ENCODE data around the gene VAMP7.

VAMP7 gene

GRCh38 chrX:155867821-155868220 lies 13.3 kb upstream of the VAMP7 start (continued):
- TF ChIP-seq, protein P1, sequence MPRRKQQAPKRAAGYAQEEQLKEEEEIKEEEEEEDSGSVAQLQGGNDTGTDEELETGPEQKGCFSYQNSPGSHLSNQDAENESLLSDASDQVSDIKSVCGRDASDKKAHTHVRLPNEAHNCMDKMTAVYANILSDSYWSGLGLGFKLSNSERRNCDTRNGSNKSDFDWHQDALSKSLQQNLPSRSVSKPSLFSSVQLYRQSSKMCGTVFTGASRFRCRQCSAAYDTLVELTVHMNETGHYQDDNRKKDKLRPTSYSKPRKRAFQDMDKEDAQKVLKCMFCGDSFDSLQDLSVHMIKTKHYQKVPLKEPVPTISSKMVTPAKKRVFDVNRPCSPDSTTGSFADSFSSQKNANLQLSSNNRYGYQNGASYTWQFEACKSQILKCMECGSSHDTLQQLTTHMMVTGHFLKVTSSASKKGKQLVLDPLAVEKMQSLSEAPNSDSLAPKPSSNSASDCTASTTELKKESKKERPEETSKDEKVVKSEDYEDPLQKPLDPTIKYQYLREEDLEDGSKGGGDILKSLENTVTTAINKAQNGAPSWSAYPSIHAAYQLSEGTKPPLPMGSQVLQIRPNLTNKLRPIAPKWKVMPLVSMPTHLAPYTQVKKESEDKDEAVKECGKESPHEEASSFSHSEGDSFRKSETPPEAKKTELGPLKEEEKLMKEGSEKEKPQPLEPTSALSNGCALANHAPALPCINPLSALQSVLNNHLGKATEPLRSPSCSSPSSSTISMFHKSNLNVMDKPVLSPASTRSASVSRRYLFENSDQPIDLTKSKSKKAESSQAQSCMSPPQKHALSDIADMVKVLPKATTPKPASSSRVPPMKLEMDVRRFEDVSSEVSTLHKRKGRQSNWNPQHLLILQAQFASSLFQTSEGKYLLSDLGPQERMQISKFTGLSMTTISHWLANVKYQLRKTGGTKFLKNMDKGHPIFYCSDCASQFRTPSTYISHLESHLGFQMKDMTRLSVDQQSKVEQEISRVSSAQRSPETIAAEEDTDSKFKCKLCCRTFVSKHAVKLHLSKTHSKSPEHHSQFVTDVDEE (CRISPR knock-in tag; IDR thresholded peaks at IDR 0.05), result no peak
- no peak for TF ChIP-seq GLIS3 (CRISPR knock-in tag; IDR thresholded peaks at IDR 0.05)
- TF ChIP-seq ZNF565 (CRISPR knock-in tag; conservative IDR thresholded peaks at IDR 0.05; ENCODE audit: low read depth), result no peak
- no peak for TF ChIP-seq CSDC2 (CRISPR knock-in tag; IDR thresholded peaks at IDR 0.05)
- no peak for TF ChIP-seq ZC3H10 (CRISPR knock-in tag; IDR thresholded peaks at IDR 0.05)
- TF ChIP-seq ESRRG (CRISPR knock-in tag; IDR thresholded peaks at IDR 0.05), result no peak
- no peak for TF ChIP-seq TOX (CRISPR knock-in tag; IDR thresholded peaks at IDR 0.05; ENCODE audit: borderline replicate concordance)
- TF ChIP-seq POU6F1 (CRISPR knock-in tag; IDR thresholded peaks at IDR 0.05; ENCODE audit: borderline replicate concordance, low read depth), result no peak
- no peak for TF ChIP-seq PPARA (CRISPR knock-in tag; IDR thresholded peaks at IDR 0.05; ENCODE audit: borderline replicate concordance)

GRCh38 chrX:155870958-155871357 lies 10.2 kb upstream of the VAMP7 start:
- no peak for ATAC-seq

GRCh38 chrX:155871934-155872333 lies 9.2 kb upstream of the VAMP7 start:
- no peak for TF ChIP-seq ZNF8 (CRISPR knock-in tag; IDR thresholded peaks at IDR 0.05)
- no peak for TF ChIP-seq ZNF565 (CRISPR knock-in tag; conservative IDR thresholded peaks at IDR 0.05; ENCODE audit: low read depth)
- no peak for TF ChIP-seq BACH2 (CRISPR knock-in tag; IDR thresholded peaks at IDR 0.05; ENCODE audit: borderline replicate concordance)
- TF ChIP-seq, protein P2, sequence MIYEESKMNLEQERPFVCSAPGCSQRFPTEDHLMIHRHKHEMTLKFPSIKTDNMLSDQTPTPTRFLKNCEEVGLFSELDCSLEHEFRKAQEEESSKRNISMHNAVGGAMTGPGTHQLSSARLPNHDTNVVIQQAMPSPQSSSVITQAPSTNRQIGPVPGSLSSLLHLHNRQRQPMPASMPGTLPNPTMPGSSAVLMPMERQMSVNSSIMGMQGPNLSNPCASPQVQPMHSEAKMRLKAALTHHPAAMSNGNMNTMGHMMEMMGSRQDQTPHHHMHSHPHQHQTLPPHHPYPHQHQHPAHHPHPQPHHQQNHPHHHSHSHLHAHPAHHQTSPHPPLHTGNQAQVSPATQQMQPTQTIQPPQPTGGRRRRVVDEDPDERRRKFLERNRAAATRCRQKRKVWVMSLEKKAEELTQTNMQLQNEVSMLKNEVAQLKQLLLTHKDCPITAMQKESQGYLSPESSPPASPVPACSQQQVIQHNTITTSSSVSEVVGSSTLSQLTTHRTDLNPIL (CRISPR knock-in tag; IDR thresholded peaks at IDR 0.05; ENCODE audit: low read depth), result no peak
- no peak for TF ChIP-seq RARB (CRISPR knock-in tag; IDR thresholded peaks at IDR 0.05)
- no peak for TF ChIP-seq CSRNP3 (CRISPR knock-in tag; IDR thresholded peaks at IDR 0.05)
- no peak for TF ChIP-seq ZFP30 (CRISPR knock-in tag; IDR thresholded peaks at IDR 0.05)
- no peak for TF ChIP-seq TOX (CRISPR knock-in tag; IDR thresholded peaks at IDR 0.05; ENCODE audit: borderline replicate concordance)
- TF ChIP-seq, protein P1 (CRISPR knock-in tag; IDR thresholded peaks at IDR 0.05), result no peak
- no peak for TF ChIP-seq ESRRG (CRISPR knock-in tag; IDR thresholded peaks at IDR 0.05)
- no peak for TF ChIP-seq TCF4 (CRISPR knock-in tag; IDR thresholded peaks at IDR 0.05; ENCODE audit: borderline replicate concordance)
- TF ChIP-seq CSDC2 (CRISPR knock-in tag; IDR thresholded peaks at IDR 0.05), result no peak
- TF ChIP-seq ARNTL (CRISPR knock-in tag; IDR thresholded peaks at IDR 0.05; ENCODE audit: borderline replicate concordance, low read depth), result no peak
- TF ChIP-seq POU6F1 (CRISPR knock-in tag; IDR thresholded peaks at IDR 0.05; ENCODE audit: borderline replicate concordance, low read depth), result no peak
- no peak for TF ChIP-seq ISL1 (CRISPR knock-in tag; IDR thresholded peaks at IDR 0.05)
- TF ChIP-seq ZNF70 (CRISPR knock-in tag; IDR thresholded peaks at IDR 0.05), result no peak
- no peak for TF ChIP-seq ZFP3 (CRISPR knock-in tag; IDR thresholded peaks at IDR 0.05)

More at GRCh38 chrX:155870958-155871357, 10.2 kb upstream of the VAMP7 start:
- TF ChIP-seq SNAI2 (CRISPR knock-in tag; IDR thresholded peaks at IDR 0.05) (no peak), ARNTL (CRISPR knock-in tag; IDR thresholded peaks at IDR 0.05; ENCODE audit: borderline replicate concordance, low read depth) (no peak), PPARA (CRISPR knock-in tag; IDR thresholded peaks at IDR 0.05; ENCODE audit: borderline replicate concordance) (no peak), ZNF565 (CRISPR knock-in tag; conservative IDR thresholded peaks at IDR 0.05; ENCODE audit: low read depth) (no peak), CSRNP3 (CRISPR knock-in tag; IDR thresholded peaks at IDR 0.05) (no peak)

More at GRCh38 chrX:155871934-155872333, 9.2 kb upstream of the VAMP7 start:
- ATAC-seq, result no peak

Data from SK-N-SH treated with all-trans-retinoic acid at 6 μM for 48 hours (cell line).